OCI-LY7 (cell line): ENCODE data around the gene EXOC4. TPM values are rescaled to one million over a fixed set of nuclear protein-coding genes. Genes with fewer than 3 reads are reported as not detected.

Experiments
- BruUV-seq: library from RNA; stranded (reverse); fragments of 400-500 nt; replicated peaks from 2 replicates; lab custom pipeline; 2021; lab: Mats Ljungman, UMichigan
- CTCF ChIA-PET: fragments of 300-600 bp; sonication (Branson Sonifier 250); formaldehyde crosslinking; loops from one replicate; lab custom pipeline; 2022; ENCODE audit warnings: antibody characterized with exemption; ENCODE audit not compliant: unreplicated experiment; lab: Charles Lee
- POLR2A ChIA-PET: fragments of 300-600 bp; sonication (Branson Sonifier 250); formaldehyde crosslinking; loops from one replicate; lab custom pipeline; 2022; ENCODE audit warnings: antibody characterized with exemption; lab: Charles Lee
- DNase-seq: peaks from one replicate; pipeline ENCODE4 v3.0.0-alpha.2; 2015; ENCODE audit warnings: low spot score
- H2AFZ ChIP-seq: fragments of 200-600 bp; sonication (generic), shearing (Covaris generic); 2 replicates; pipeline ENCODE4 v1.6.1; 2014; ENCODE audit warnings: mild to moderate bottlenecking, antibody characterized with exemption, low read length, moderate library complexity
- H3K27ac ChIP-seq: fragments of 200-600 bp; sonication (generic); 2 replicates; pipeline ENCODE4 v1.5.1; 2014; ENCODE audit warnings: mixed run types, low read depth, mild to moderate bottlenecking, moderate library complexity, low read length, inconsistent platforms; ENCODE audit not compliant: poor library complexity, severe bottlenecking
- H3K36me3 ChIP-seq: fragments of 200-600 bp; sonication (generic); 2 replicates; pipeline ENCODE4 v1.6.1; 2014; ENCODE audit warnings: mild to moderate bottlenecking, antibody characterized with exemption, low read length, moderate library complexity, mixed read lengths; ENCODE audit not compliant: insufficient read depth
- H3K4me1 ChIP-seq: fragments of 200-600 bp; sonication (generic); 2 replicates; pipeline ENCODE4 v1.5.1; 2014; ENCODE audit warnings: mild to moderate bottlenecking, low read length; ENCODE audit not compliant: insufficient read depth, poor library complexity, severe bottlenecking
- H3K4me2 ChIP-seq: fragments of 200-600 bp; sonication (generic); 2 replicates; pipeline ENCODE4 v1.6.1; 2014; ENCODE audit warnings: mild to moderate bottlenecking, low read length
- H3K4me3 ChIP-seq: fragments of 200-600 bp; sonication (generic); 2 replicates; pipeline ENCODE4 v1.5.1; 2014; ENCODE audit warnings: mild to moderate bottlenecking, low read depth, low read length; ENCODE audit not compliant: poor library complexity, severe bottlenecking
- H3K79me2 ChIP-seq: fragments of 200-600 bp; sonication (generic); 2 replicates; pipeline ENCODE4 v1.6.1; 2016; ENCODE audit warnings: low read depth, mild to moderate bottlenecking, low read length, moderate library complexity, mixed read lengths; ENCODE audit not compliant: insufficient read depth
- H3K9me2 ChIP-seq: fragments of 200-600 bp; sonication (generic); 2 replicates; pipeline ENCODE4 v1.6.1; 2016; ENCODE audit warnings: mild to moderate bottlenecking, low read length, mixed read lengths; ENCODE audit not compliant: insufficient read depth
- H3K9me3 ChIP-seq: fragments of 200-600 bp; sonication (generic); 2 replicates; pipeline ENCODE4 v1.6.1; 2014; ENCODE audit warnings: mild to moderate bottlenecking, mixed run types, low read length, mixed read lengths
- H4K20me1 ChIP-seq: fragments of 200-600 bp; sonication (generic); 2 replicates; pipeline ENCODE4 v1.6.1; 2014; ENCODE audit warnings: mild to moderate bottlenecking, antibody characterized with exemption, low read length, moderate library complexity, mixed read lengths; ENCODE audit not compliant: insufficient read depth
- CTCF ChIP-seq: fragments of 200-600 bp; sonication (generic); conservative IDR thresholded peaks from 2 replicates; pipeline ENCODE4 v1.5.1; 2014; ENCODE audit warnings: mild to moderate bottlenecking, antibody characterized with exemption, low read length, moderate library complexity, mixed read lengths
- EZH2phosphoT487 ChIP-seq: fragments of 200-600 bp; sonication (generic); IDR thresholded peaks from 2 replicates; pipeline ENCODE4 v1.6.1; 2018; ENCODE audit warnings: low read depth, borderline replicate concordance, mild to moderate bottlenecking, mixed run types, antibody characterized with exemption, low read length, moderate library complexity, mixed read lengths
- intact Hi-C: fragments of 100-400 bp; cut with micrococcal nuclease; formaldehyde crosslinking; loops from one replicate; pipeline ENCODE4 v1.10.0; 2022; ENCODE audit not compliant: unreplicated experiment
- total RNA-seq, 2 experiments: library from RNA; depleted of rRNA in 1 of 2; stranded (reverse); fragments of >200 nt in 1 of 2; shearing (Covaris generic) in 1 of 2; gene quantifications; 2 replicates each; pipeline ENCODE4 v1.2.3, GENCODE V29; 2014 to 2022

EXOC4 gene
- total RNA-seq, 2 experiments from 2014 or later: 75.1 to 93.2 TPM

DNA sequence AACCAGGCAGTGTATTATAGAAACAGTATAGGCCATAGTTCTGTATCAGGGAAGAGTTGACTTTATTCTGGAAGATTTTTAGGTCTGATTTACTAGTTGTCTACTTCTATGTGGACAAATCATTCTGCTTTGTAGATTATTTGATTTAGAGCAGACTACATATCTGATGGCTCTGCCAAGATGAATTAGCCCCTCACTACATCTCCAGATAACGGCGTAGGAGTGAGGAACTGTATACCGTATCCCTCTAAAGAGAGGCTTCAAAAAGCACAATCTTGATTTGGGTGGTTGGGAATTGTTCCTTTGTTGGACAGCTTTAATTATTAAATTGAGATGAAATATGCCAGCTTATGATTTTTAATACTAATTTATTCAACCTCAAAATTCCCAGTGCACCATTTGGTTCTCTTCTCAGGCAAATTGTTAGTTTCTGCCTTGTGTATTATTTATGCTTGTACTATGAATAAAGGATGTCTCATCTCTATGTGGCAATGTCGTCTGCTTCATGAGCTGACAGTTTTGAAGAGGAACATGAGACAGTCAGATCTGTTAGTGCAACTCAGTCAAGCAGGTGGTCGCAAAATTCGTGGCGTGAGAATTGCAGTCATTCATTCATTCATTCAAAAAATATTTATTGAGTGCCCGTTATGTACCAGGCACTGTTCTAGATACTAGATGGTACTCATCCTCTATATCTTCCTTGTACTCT lies 422.8 kb downstream of the EXOC4 start:
- no peak for DNase-seq
- Histone ChIP-seq H4K20me1 (no peaks in the 10 kb centered on the region; the same call in 1 of the 2 replicates), H2AFZ (no peak overlapping the region), H3K27ac (no peak overlapping the region), H3K9me3 (no peaks in the 10 kb centered on the region), H3K4me1 (no peaks in the 10 kb centered on the region), H3K9me2 (no peaks in the 10 kb centered on the region), H3K79me2 (no peaks in the 10 kb centered on the region), H3K36me3 (no peaks in the 10 kb centered on the region), H3K4me2 (no peak overlapping the region), H3K4me3 (no peak overlapping the region)
- no peak for TF ChIP-seq CTCF
- no peak for TF ChIP-seq EZH2phosphoT487
- no TSS peak for BruUV-seq
- ChIA-PET POLR2A (interaction anchor here (1.0 kb wide), 1 partner anchor 21 kb away, joined by 4 read pairs; no protein-coding TSS in a partner anchor), CTCF (no interaction called here)
- intact Hi-C loops: no loop called here

DNA sequence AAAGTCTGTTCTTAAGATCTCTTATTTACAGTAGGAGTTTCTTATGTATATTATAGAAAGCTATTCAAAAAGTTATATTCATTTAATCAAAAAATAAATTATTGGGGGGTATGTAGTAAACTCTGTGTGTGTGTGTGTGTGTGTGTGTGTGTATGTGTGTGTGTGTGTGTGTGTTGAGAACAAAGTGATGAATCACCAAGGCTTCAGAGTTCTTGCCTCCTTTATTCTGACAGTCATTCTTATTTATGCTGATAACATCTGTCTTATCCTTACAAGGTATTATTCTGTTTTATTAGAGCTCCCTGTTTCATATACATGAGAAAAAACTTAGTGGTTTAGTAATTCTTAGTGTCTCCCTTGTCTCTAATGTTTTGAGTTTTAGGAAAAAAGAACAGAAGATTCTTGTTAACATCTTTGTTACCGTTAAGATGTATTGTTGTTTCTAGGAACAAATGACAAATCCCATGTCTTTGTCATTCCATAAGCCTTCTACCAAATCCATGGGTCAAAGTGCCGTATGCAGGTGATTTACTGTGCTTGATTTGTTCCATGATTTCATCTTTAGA lies 424.0 kb downstream of the EXOC4 start:
- POLR2A ChIA-PET: interaction anchor here (0.7 to 1.1 kb wide), 4 partner anchors 20 to 95 kb away, joined by 3 to 4 read pairs (median 4); no protein-coding TSS in a partner anchor
- H3K9me2 ChIP-seq: no peaks in the 10 kb centered on the region
- no peak overlapping the region for H3K27ac ChIP-seq
- no peaks in the 10 kb centered on the region for H3K79me2 ChIP-seq
- no peaks in the 10 kb centered on the region; the same call in 1 of the 2 replicates for H4K20me1 ChIP-seq
- no peaks in the 10 kb centered on the region for H3K9me3 ChIP-seq
- H3K36me3 ChIP-seq: no peaks in the 10 kb centered on the region
- H3K4me1 ChIP-seq: no peaks in the 10 kb centered on the region
- no peak overlapping the region for H3K4me2 ChIP-seq
- CTCF ChIA-PET: no interaction called here
- no TSS peak for BruUV-seq
- TF ChIP-seq EZH2phosphoT487: no peak
- no peak for TF ChIP-seq CTCF
- no peak for DNase-seq
- intact Hi-C loops: no loop called here
- H3K4me3 ChIP-seq: no peak overlapping the region
- H2AFZ ChIP-seq: no peak overlapping the region
